Suprapubic skin (tissue), 3 donors: ENCODE data around the gene CDK9.

Experiments
- CTCF ChIP-seq, 2 donors: fragments of 200-600 bp in 1 of 2; fragments of 450-650 bp in 1 of 2; sonication (generic) in 1 of 2; IDR thresholded peaks; one replicate each; pipeline ENCODE4 v1.5.1; 2016 to 2019; ENCODE audit warnings: antibody characterized with exemption in 2 of 2, mild to moderate bottlenecking in 1 of 2, moderate library complexity in 1 of 2
- POLR2A ChIP-seq, 2 donors: fragments of 450-650 bp; IDR thresholded peaks; one replicate each; pipeline ENCODE4 v1.6.1; 2017; ENCODE audit warnings: antibody characterized with exemption in 2 of 2, mild to moderate bottlenecking in 2 of 2, moderate library complexity in 2 of 2

- no peak for TF ChIP-seq CTCF (IDR thresholded peaks at IDR 0.05)
- peak in 1 of 2 donors; percentile 23 for TF ChIP-seq POLR2A (IDR thresholded peaks at IDR 0.05)
These were observed 52.7 kb downstream of the CDK9 start for GRCh38 chr9:127838375-127839078.
